Liver (tissue), 9 donors: ENCODE data around the gene TLE3. TPM values are rescaled to one million over a fixed set of nuclear protein-coding genes. Genes with fewer than 3 reads are reported as not detected.

Experiments used
- DNase-seq: peaks from one replicate; pipeline ENCODE4 v3.0.0-alpha.2; 2017; ENCODE audit warnings: low spot score
- H3K27ac ChIP-seq, 2 donors: one replicate each; pipeline ENCODE4 v1.7.0; 2013; ENCODE audit warnings: inconsistent platforms in 2 of 2, low read length in 2 of 2, control low read depth in 1 of 2, low read depth in 1 of 2, mild to moderate bottlenecking in 1 of 2
- H3K27me3 ChIP-seq, 4 donors: one replicate each; pipeline versions ENCODE4 v1.6.1 to v1.7.0; 2013; ENCODE audit warnings: low read length in 3 of 4, inconsistent platforms in 1 of 4, mild to moderate bottlenecking in 1 of 4, moderate library complexity in 1 of 4; ENCODE audit not compliant: control insufficient read depth in 4 of 4, insufficient read depth in 4 of 4
- H3K36me3 ChIP-seq, 4 donors: one replicate each; pipeline versions ENCODE4 v1.6.1 to v1.7.0; 2013; ENCODE audit warnings: low read length in 3 of 4, mild to moderate bottlenecking in 3 of 4, low read depth in 1 of 4, moderate library complexity in 1 of 4; ENCODE audit not compliant: control insufficient read depth in 4 of 4, insufficient read depth in 3 of 4
- H3K4me1 ChIP-seq, 4 donors: one replicate each; pipeline versions ENCODE4 v1.6.1 to v1.7.0; 2013; ENCODE audit warnings: low read length in 3 of 4, mild to moderate bottlenecking in 3 of 4, moderate library complexity in 1 of 4; ENCODE audit not compliant: control insufficient read depth in 4 of 4, insufficient read depth in 4 of 4
- H3K4me3 ChIP-seq, 3 donors: one replicate each; pipeline versions ENCODE4 v1.6.1 to v1.7.0; 2013; ENCODE audit warnings: low read length in 3 of 3, control low read depth in 1 of 3, low read depth in 1 of 3, mild to moderate bottlenecking in 1 of 3
- H3K9ac ChIP-seq, 2 donors: one replicate each; pipeline ENCODE4 v1.7.0; 2013; ENCODE audit warnings: low read length in 2 of 2, mild to moderate bottlenecking in 2 of 2, moderate library complexity in 2 of 2, control low read depth in 1 of 2, low read depth in 1 of 2
- H3K9me3 ChIP-seq, 4 donors: one replicate each; pipeline versions ENCODE4 v1.6.1 to v1.7.0; 2013; ENCODE audit warnings: low read length in 3 of 4; ENCODE audit not compliant: control insufficient read depth in 4 of 4
- ATF3 ChIP-seq: IDR thresholded peaks from 2 replicates; pipeline ENCODE4 v1.6.1; 2016; ENCODE audit warnings: antibody characterized with exemption
- CTCF ChIP-seq: fragments of 150-350 bp; IDR thresholded peaks from 2 replicates; pipeline ENCODE4 v1.5.1; 2017; ENCODE audit warnings: improper control_type of control experiment, low read depth, low read length; ENCODE audit not compliant: missing input control
- EGR1 ChIP-seq, 2 donors: IDR thresholded peaks; 2 replicates each; pipeline ENCODE4 v1.6.1; 2016 to 2018; ENCODE audit warnings: antibody characterized with exemption in 2 of 2, low read depth in 2 of 2
- FOXA1 ChIP-seq: IDR thresholded peaks from 2 replicates; pipeline ENCODE4 v1.6.1; 2016; ENCODE audit warnings: antibody characterized with exemption
- FOXA2 ChIP-seq: IDR thresholded peaks from 2 replicates; pipeline ENCODE4 v1.6.1; 2016; ENCODE audit warnings: antibody characterized with exemption
- HNF4A ChIP-seq, 2 donors: conservative IDR thresholded peaks; 2 replicates each; pipeline ENCODE4 v1.6.1; 2016; ENCODE audit warnings: antibody characterized with exemption in 2 of 2, mild to moderate bottlenecking in 2 of 2
- HNF4G ChIP-seq: IDR thresholded peaks from 2 replicates; pipeline ENCODE4 v1.6.1; 2016; ENCODE audit warnings: antibody characterized with exemption
- JUND ChIP-seq, 2 donors: IDR thresholded peaks; 2 replicates each; pipeline ENCODE4 v1.6.1; 2016; ENCODE audit warnings: antibody characterized with exemption in 2 of 2
- MAX ChIP-seq: IDR thresholded peaks from 2 replicates; pipeline ENCODE4 v1.6.1; 2016; ENCODE audit warnings: antibody characterized with exemption
- NR2F2 ChIP-seq: IDR thresholded peaks from 2 replicates; pipeline ENCODE4 v1.6.1; 2016; ENCODE audit warnings: antibody characterized with exemption
- RAD21 ChIP-seq, 2 donors: IDR thresholded peaks; 2 replicates each; pipeline ENCODE4 v1.6.1; 2016; ENCODE audit warnings: antibody characterized with exemption in 2 of 2, mild to moderate bottlenecking in 2 of 2
- REST ChIP-seq: IDR thresholded peaks from 2 replicates; pipeline ENCODE4 v1.6.1; 2016; ENCODE audit warnings: antibody characterized with exemption, mild to moderate bottlenecking
- RXRA ChIP-seq, 2 donors: IDR thresholded peaks; 2 replicates each; pipeline ENCODE4 v1.6.1; 2017 to 2018; ENCODE audit warnings: antibody characterized with exemption in 2 of 2, mild to moderate bottlenecking in 1 of 2
- SP1 ChIP-seq: IDR thresholded peaks from 2 replicates; pipeline ENCODE4 v1.6.1; 2018; ENCODE audit warnings: antibody characterized with exemption, mild to moderate bottlenecking
- TAF1 ChIP-seq: conservative IDR thresholded peaks from 2 replicates; pipeline ENCODE4 v1.6.1; 2016; ENCODE audit warnings: antibody characterized with exemption, mild to moderate bottlenecking
- YY1 ChIP-seq: IDR thresholded peaks from 2 replicates; pipeline ENCODE4 v1.6.1; 2016; ENCODE audit warnings: antibody characterized with exemption, mild to moderate bottlenecking
- ZBTB33 ChIP-seq: IDR thresholded peaks from 2 replicates; pipeline ENCODE4 v1.6.1; 2016; ENCODE audit warnings: antibody characterized with exemption
- WGBS: extraction: QIAGEN DNeasy Blood & Tissue Kit; methylation state at CpG from one replicate; pipeline ENCODE4 v1.1.7; 2013; 5-methylcytosine and 5-hydroxymethylcytosine counted together
- polyA plus RNA-seq, 2 donors: library from polyadenylated mRNA; stranded (reverse) in 1 of 2; unstranded in 1 of 2; fragments of 200-250 nt in 1 of 2; fragments of >200 nt in 1 of 2; fragmentation: Nextera tagmentation in 1 of 2; extraction: Ambion mirVana in 1 of 2; gene quantifications; one replicate each; pipeline versions ENCODE4 v1.2.1 to v1.2.3, GENCODE V29; 2013 to 2015
- total RNA-seq, 2 donors: library from RNA; depleted of rRNA; stranded (reverse); fragments of >200 nt; gene quantifications; one replicate each; pipeline ENCODE4 v1.2.3, GENCODE V29; 2014
- donor health status: healthy.
- donor health status: healthy.
- donor health status: healthy.
- donor health status: healthy.
- donor health status: healthy.

TLE3 gene
- total and polyA plus RNA-seq, 4 donors: 1.2 to 13.7 (median 8.5) TPM

- H3K9ac ChIP-seq: no peak overlapping the region
- WGBS: 93% methylated on average over 2 of the region's 2 CpGs
- DNase-seq: no peak
- TF ChIP-seq RAD21 (IDR thresholded peaks at IDR 0.05) (no peak), REST (no peak), SP1 (no peak), HNF4A (conservative IDR thresholded peaks at IDR 0.05) (no peak), CTCF (no peak), ATF3 (no peak), RXRA (IDR thresholded peaks at IDR 0.05) (no peak), JUND (IDR thresholded peaks at IDR 0.05) (no peak), HNF4G (no peak), EGR1 (IDR thresholded peaks at IDR 0.05; ENCODE audit: low read depth in 2 of 2) (no peak), FOXA1 (no peak), MAX (no peak), YY1 (no peak), ZBTB33 (no peak), NR2F2 (no peak), TAF1 (no peak), FOXA2 (no peak)
- H3K4me1 ChIP-seq: no peaks in the 10 kb centered on the region
- no peaks in the 10 kb centered on the region for H3K9me3 ChIP-seq
- H3K27me3 ChIP-seq: no peaks in the 10 kb centered on the region
- H3K4me3 ChIP-seq: no peak overlapping the region
- H3K27ac ChIP-seq: no peak overlapping the region
- no peaks in the 10 kb centered on the region for H3K36me3 ChIP-seq
Measured at GRCh38 chr15:70037292-70037640, 60.5 kb downstream of the TLE3 start.
